SK-N-SH treated with all-trans-retinoic acid at 6 μM for 48 hours (cell line): ENCODE measurements around the gene RYR1.

Source experiments
- ATAC-seq: fragments of 200-7000 bp; cut with Tn5 transposase; 3 replicates; pipeline ENCODE4 v1.9.1; 2020; ENCODE audit warnings: mild to moderate bottlenecking, moderate library complexity
- BACH2 ChIP-seq: fragments of 250-450 bp; sonication (Bioruptor Pico); IDR thresholded peaks from 2 replicates; pipeline ENCODE4 v1.9.0; 2021; ENCODE audit warnings: mild to moderate bottlenecking, borderline replicate concordance
- CREB5 ChIP-seq: fragments of 250-450 bp; sonication (Bioruptor Pico); IDR thresholded peaks from 2 replicates; pipeline ENCODE4 v1.5.1; 2020; ENCODE audit warnings: low read depth, mild to moderate bottlenecking, moderate library complexity
- CSDC2 ChIP-seq: fragments of 250-450 bp; sonication (Bioruptor Pico); IDR thresholded peaks from 2 replicates; pipeline ENCODE4 v1.5.0; 2020; ENCODE audit warnings: mild to moderate bottlenecking, moderate library complexity
- ESRRG ChIP-seq: fragments of 250-450 bp; sonication (Bioruptor Pico); IDR thresholded peaks from 2 replicates; pipeline ENCODE4 v1.6.1; 2021; ENCODE audit warnings: mild to moderate bottlenecking
- GLIS3 ChIP-seq: fragments of 250-450 bp; sonication (Bioruptor Pico); IDR thresholded peaks from 2 replicates; pipeline ENCODE4 v1.5.0; 2020; ENCODE audit warnings: mild to moderate bottlenecking, moderate library complexity
- ISL1 ChIP-seq: fragments of 250-450 bp; sonication (Bioruptor Pico); IDR thresholded peaks from 2 replicates; pipeline ENCODE4 v2.1.2; 2022; ENCODE audit warnings: mild to moderate bottlenecking, moderate library complexity
- OSR1 ChIP-seq: fragments of 250-450 bp; sonication (Bioruptor Pico); IDR thresholded peaks from 2 replicates; pipeline ENCODE4 v1.8.0; 2022; ENCODE audit warnings: moderate library complexity, mild to moderate bottlenecking, inconsistent platforms
- PPARA ChIP-seq: fragments of 250-450 bp; sonication (Bioruptor Pico); IDR thresholded peaks from 2 replicates; pipeline ENCODE4 v1.5.0; 2020; ENCODE audit warnings: mild to moderate bottlenecking, borderline replicate concordance
- RARB ChIP-seq: fragments of 250-450 bp; sonication (Bioruptor Pico); IDR thresholded peaks from 2 replicates; pipeline ENCODE4 v1.8.0; 2021; ENCODE audit warnings: mild to moderate bottlenecking, moderate library complexity
- SNAI2 ChIP-seq: fragments of 250-450 bp; sonication (Bioruptor Pico); IDR thresholded peaks from 2 replicates; pipeline ENCODE4 v1.5.0; 2020; ENCODE audit warnings: mild to moderate bottlenecking, moderate library complexity
- TCF4 ChIP-seq: fragments of 250-450 bp; sonication (Bioruptor Pico); IDR thresholded peaks from 2 replicates; pipeline ENCODE4 v1.8.0; 2021; ENCODE audit warnings: mild to moderate bottlenecking, moderate library complexity, borderline replicate concordance
- TOX ChIP-seq: fragments of 250-450 bp; sonication (Bioruptor Pico); IDR thresholded peaks from 2 replicates; pipeline ENCODE4 v1.8.0; 2021; ENCODE audit warnings: mild to moderate bottlenecking, moderate library complexity, borderline replicate concordance
- ZC3H10 ChIP-seq: fragments of 250-450 bp; sonication (Bioruptor Pico); IDR thresholded peaks from 2 replicates; pipeline ENCODE4 v1.5.1; 2021; ENCODE audit warnings: mild to moderate bottlenecking, moderate library complexity
- ZFP3 ChIP-seq: fragments of 250-450 bp; sonication (Bioruptor Pico); IDR thresholded peaks from 2 replicates; pipeline ENCODE4 v1.5.0; 2020; ENCODE audit warnings: mild to moderate bottlenecking, moderate library complexity
- ZFP30 ChIP-seq: fragments of 450-650 bp; formaldehyde crosslinking; IDR thresholded peaks from 2 replicates; pipeline ENCODE4 v1.5.0; 2022; ENCODE audit warnings: mild to moderate bottlenecking, moderate library complexity
- ZNF565 ChIP-seq: fragments of 450-650 bp; formaldehyde crosslinking; conservative IDR thresholded peaks from 2 replicates; pipeline ENCODE4 v1.5.0; 2020; ENCODE audit warnings: low read depth, mild to moderate bottlenecking, moderate library complexity
- ZNF70 ChIP-seq: fragments of 450-650 bp; formaldehyde crosslinking; IDR thresholded peaks from 2 replicates; pipeline ENCODE4 v1.5.0; 2020; ENCODE audit warnings: mild to moderate bottlenecking, moderate library complexity
- ZNF8 ChIP-seq: fragments of 450-650 bp; formaldehyde crosslinking; IDR thresholded peaks from 2 replicates; pipeline ENCODE4 v1.5.0; 2020; ENCODE audit warnings: mild to moderate bottlenecking, moderate library complexity
- TF ChIP-seq, protein P1 (sequence below): fragments of 250-450 bp; sonication (Bioruptor Pico); IDR thresholded peaks from 2 replicates; pipeline ENCODE4 v1.8.0; 2020; ENCODE audit warnings: mild to moderate bottlenecking, moderate library complexity, borderline replicate concordance
- TF ChIP-seq, protein P2 (sequence below): fragments of 250-450 bp; sonication (Bioruptor Pico); IDR thresholded peaks from 2 replicates; pipeline ENCODE4 v1.5.1; 2021; ENCODE audit warnings: mild to moderate bottlenecking, moderate library complexity
- TF ChIP-seq, protein P3 (sequence below): fragments of 250-450 bp; sonication (Bioruptor Pico); IDR thresholded peaks from 2 replicates; pipeline ENCODE4 v1.5.0; 2020; ENCODE audit warnings: mild to moderate bottlenecking, moderate library complexity

RYR1 gene

GRCh38 chr19:38526430-38526829 is 92.9 kb downstream of the RYR1 start:
- no peak for ATAC-seq
- TF ChIP-seq ZNF565 (CRISPR knock-in tag) (no peak), GLIS3 (CRISPR knock-in tag) (no peak), RARB (CRISPR knock-in tag) (no peak), ZNF70 (CRISPR knock-in tag) (no peak), BACH2 (CRISPR knock-in tag) (no peak), ZFP3 (CRISPR knock-in tag) (no peak), CSDC2 (CRISPR knock-in tag) (no peak), ESRRG (CRISPR knock-in tag) (no peak), TCF4 (no peak), CREB5 (CRISPR knock-in tag) (no peak), TOX (CRISPR knock-in tag) (no peak), ZC3H10 (CRISPR knock-in tag) (no peak), ZFP30 (no peak), PPARA (CRISPR knock-in tag) (no peak), ZNF8 (CRISPR knock-in tag) (no peak)
- TF ChIP-seq, protein P1, sequence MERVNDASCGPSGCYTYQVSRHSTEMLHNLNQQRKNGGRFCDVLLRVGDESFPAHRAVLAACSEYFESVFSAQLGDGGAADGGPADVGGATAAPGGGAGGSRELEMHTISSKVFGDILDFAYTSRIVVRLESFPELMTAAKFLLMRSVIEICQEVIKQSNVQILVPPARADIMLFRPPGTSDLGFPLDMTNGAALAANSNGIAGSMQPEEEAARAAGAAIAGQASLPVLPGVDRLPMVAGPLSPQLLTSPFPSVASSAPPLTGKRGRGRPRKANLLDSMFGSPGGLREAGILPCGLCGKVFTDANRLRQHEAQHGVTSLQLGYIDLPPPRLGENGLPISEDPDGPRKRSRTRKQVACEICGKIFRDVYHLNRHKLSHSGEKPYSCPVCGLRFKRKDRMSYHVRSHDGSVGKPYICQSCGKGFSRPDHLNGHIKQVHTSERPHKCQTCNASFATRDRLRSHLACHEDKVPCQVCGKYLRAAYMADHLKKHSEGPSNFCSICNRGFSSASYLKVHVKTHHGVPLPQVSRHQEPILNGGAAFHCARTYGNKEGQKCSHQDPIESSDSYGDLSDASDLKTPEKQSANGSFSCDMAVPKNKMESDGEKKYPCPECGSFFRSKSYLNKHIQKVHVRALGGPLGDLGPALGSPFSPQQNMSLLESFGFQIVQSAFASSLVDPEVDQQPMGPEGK = no peak

DNA sequence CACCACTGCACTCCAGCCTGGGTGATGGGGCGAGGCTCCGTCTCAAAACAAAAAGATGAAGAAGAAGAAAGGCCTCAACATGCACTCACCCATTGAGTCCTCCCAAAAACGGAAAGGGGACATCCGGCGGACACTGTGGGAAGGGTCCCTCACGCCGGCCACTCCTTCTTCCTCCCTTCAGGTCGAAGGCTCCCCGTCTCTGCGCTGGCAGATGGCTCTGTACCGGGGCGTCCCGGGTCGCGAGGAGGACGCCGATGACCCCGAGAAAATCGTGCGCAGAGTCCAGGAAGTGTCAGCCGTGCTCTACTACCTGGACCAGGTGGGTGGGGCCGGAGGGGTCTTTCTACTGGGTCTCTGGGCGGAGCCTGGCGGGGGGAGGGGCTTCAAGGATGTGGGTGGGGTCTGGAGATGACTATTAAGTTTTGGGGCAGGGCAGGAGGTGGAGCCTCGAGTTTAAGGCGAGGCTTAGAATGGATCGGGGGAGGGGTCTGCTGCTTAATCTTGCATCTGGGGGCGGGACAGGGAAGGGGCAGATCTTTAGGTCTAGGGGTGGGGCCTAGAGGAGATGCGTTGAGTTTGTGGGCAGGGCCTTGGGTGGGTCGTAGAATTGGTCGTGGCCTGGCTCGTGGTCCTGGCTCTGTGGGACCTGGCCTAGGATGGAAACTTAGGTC is 94.1 kb downstream of the RYR1 start:
- no peak for ATAC-seq
- TF ChIP-seq, protein P2, sequence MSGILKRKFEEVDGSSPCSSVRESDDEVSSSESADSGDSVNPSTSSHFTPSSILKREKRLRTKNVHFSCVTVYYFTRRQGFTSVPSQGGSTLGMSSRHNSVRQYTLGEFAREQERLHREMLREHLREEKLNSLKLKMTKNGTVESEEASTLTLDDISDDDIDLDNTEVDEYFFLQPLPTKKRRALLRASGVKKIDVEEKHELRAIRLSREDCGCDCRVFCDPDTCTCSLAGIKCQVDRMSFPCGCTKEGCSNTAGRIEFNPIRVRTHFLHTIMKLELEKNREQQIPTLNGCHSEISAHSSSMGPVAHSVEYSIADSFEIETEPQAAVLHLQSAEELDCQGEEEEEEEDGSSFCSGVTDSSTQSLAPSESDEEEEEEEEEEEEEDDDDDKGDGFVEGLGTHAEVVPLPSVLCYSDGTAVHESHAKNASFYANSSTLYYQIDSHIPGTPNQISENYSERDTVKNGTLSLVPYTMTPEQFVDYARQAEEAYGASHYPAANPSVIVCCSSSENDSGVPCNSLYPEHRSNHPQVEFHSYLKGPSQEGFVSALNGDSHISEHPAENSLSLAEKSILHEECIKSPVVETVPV (CRISPR knock-in tag) = no peak
- no peak for TF ChIP-seq TOX (CRISPR knock-in tag)
- no peak for TF ChIP-seq ZNF565 (CRISPR knock-in tag)
- TF ChIP-seq PPARA (CRISPR knock-in tag) = no peak
- TF ChIP-seq ISL1 (CRISPR knock-in tag) = no peak
- no peak for TF ChIP-seq OSR1 (CRISPR knock-in tag)
- TF ChIP-seq, all 23 proteins: peak for 0

GRCh38 chr19:38528213-38528755 is 94.8 kb downstream of the RYR1 start:
- ATAC-seq = no peak
- no peak for TF ChIP-seq ZNF565 (CRISPR knock-in tag)
- TF ChIP-seq CREB5 (CRISPR knock-in tag) = no peak
- no peak for TF ChIP-seq TCF4
- TF ChIP-seq, protein P2 (CRISPR knock-in tag) = no peak
- no peak for TF ChIP-seq SNAI2
- TF ChIP-seq, all 23 proteins: peak for 0

- no peak for ATAC-seq
- TF ChIP-seq, protein P1 = no peak
- TF ChIP-seq, protein P3, sequence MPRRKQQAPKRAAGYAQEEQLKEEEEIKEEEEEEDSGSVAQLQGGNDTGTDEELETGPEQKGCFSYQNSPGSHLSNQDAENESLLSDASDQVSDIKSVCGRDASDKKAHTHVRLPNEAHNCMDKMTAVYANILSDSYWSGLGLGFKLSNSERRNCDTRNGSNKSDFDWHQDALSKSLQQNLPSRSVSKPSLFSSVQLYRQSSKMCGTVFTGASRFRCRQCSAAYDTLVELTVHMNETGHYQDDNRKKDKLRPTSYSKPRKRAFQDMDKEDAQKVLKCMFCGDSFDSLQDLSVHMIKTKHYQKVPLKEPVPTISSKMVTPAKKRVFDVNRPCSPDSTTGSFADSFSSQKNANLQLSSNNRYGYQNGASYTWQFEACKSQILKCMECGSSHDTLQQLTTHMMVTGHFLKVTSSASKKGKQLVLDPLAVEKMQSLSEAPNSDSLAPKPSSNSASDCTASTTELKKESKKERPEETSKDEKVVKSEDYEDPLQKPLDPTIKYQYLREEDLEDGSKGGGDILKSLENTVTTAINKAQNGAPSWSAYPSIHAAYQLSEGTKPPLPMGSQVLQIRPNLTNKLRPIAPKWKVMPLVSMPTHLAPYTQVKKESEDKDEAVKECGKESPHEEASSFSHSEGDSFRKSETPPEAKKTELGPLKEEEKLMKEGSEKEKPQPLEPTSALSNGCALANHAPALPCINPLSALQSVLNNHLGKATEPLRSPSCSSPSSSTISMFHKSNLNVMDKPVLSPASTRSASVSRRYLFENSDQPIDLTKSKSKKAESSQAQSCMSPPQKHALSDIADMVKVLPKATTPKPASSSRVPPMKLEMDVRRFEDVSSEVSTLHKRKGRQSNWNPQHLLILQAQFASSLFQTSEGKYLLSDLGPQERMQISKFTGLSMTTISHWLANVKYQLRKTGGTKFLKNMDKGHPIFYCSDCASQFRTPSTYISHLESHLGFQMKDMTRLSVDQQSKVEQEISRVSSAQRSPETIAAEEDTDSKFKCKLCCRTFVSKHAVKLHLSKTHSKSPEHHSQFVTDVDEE = no peak
- TF ChIP-seq OSR1 (CRISPR knock-in tag) (no peak), SNAI2 (no peak), GLIS3 (CRISPR knock-in tag) (no peak), ZNF70 (CRISPR knock-in tag) (no peak), ZNF8 (CRISPR knock-in tag) (no peak), ZFP3 (CRISPR knock-in tag) (no peak), ISL1 (CRISPR knock-in tag) (no peak), RARB (CRISPR knock-in tag) (no peak), ZNF565 (CRISPR knock-in tag) (no peak)
These were observed 95.4 kb downstream of the RYR1 start for GRCh38 chr19:38528931-38529330.
